Prostate gland (tissue), 2 donors: ENCODE measurements around the gene MBOAT1. TPM values are rescaled to one million over a fixed set of nuclear protein-coding genes. Genes with fewer than 3 reads are reported as not detected.

Experiments
- DNase-seq: peaks from one replicate; pipeline ENCODE4 v3.0.0-alpha.2; 2019; ENCODE audit warnings: low spot score
- H3K27ac ChIP-seq, 2 donors: fragments of 200-600 bp; sonication (generic); 2 replicates each; pipeline ENCODE4 v1.5.1; 2017 to 2019
- H3K27me3 ChIP-seq: fragments of 200-600 bp; sonication (generic); replicated peaks from 2 replicates; pipeline ENCODE4 v1.5.1; 2019; ENCODE audit not compliant: insufficient read depth
- H3K36me3 ChIP-seq, 2 donors: fragments of 200-600 bp; sonication (generic); 1 replicate in 1 of 2; 2 replicates in 1 of 2; pipeline versions ENCODE4 v1.5.1 to v1.8.1; 2017 to 2019
- H3K4me1 ChIP-seq: fragments of 200-600 bp; sonication (generic); replicated peaks from 2 replicates; pipeline ENCODE4 v1.5.1; 2019
- H3K4me3 ChIP-seq, 2 donors: fragments of 200-600 bp; sonication (generic); 2 replicates each; pipeline ENCODE4 v1.5.1; 2017 to 2019
- H3K9me3 ChIP-seq: fragments of 200-600 bp; sonication (generic); 2 replicates; pipeline ENCODE4 v1.5.1; 2017
- POLR2A ChIP-seq: fragments of 450-650 bp; IDR thresholded peaks from one replicate; pipeline ENCODE4 v1.6.1; 2016; ENCODE audit warnings: antibody characterized with exemption, mild to moderate bottlenecking
- POLR2AphosphoS5 ChIP-seq: sonication (generic); formaldehyde crosslinking; IDR thresholded peaks from one replicate; pipeline ENCODE4 v1.6.1; 2017; ENCODE audit warnings: antibody characterized with exemption
- WGBS: methylation state at CpG from one replicate; pipeline ENCODE4 v1.1.5; 2018; 5-methylcytosine and 5-hydroxymethylcytosine counted together
- intact Hi-C: fragments of 100-400 bp; cut with DNase I; formaldehyde crosslinking; loops from one replicate; pipeline ENCODE4 v1.14.2; 2022
- total RNA-seq, 2 donors: library from RNA; depleted of rRNA; stranded (reverse); fragments of >200 nt; gene quantifications; one replicate each; pipeline ENCODE4 v1.1.0, GENCODE V29; 2016
- TF ChIP-seq, protein P1 (sequence below), 4 experiments: fragments of 200-600 bp in 2 of 4; fragments of 450-650 bp in 2 of 4; sonication (generic) in 2 of 4; IDR thresholded peaks; 1 replicate in 3 of 4; 2 replicates in 1 of 4; pipeline ENCODE4 v1.5.1; 2016 to 2019; ENCODE audit warnings: antibody characterized with exemption in 4 of 4, mild to moderate bottlenecking in 2 of 4, moderate library complexity in 2 of 4

Gene MBOAT1
- total RNA-seq, 2 donors from 2014 or later, result 8.6 to 14.1 TPM

DNA sequence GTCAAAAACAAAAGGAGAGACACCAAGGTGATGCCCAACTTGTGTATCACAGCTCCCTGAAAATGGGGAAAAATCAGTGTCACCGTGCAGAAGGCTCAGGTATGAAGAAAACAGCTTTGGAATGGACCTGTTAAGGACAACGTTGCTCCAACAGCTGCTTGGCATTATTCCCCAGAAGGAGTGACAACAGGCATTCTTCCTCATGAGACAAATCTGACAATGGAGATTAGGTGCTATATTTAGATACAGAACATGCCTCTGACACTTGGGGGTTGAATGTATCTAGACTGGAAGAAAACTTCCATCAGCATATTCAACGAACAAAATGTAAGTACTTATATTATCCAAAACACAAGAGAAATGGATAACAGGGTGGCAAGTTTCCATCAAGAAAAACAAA is 87.7 kb downstream of the MBOAT1 start:
- Histone ChIP-seq H3K4me3 (no peak overlapping the region), H3K9me3 (no peaks in the 10 kb centered on the region), H3K4me1 (no peaks in the 10 kb centered on the region), H3K27me3 (no peaks in the 10 kb centered on the region), H3K36me3 (no peaks in the 10 kb centered on the region), H3K27ac (no peak overlapping the region)
- TF ChIP-seq POLR2AphosphoS5 (no peak), POLR2A (no peak)
- TF ChIP-seq, protein P1, sequence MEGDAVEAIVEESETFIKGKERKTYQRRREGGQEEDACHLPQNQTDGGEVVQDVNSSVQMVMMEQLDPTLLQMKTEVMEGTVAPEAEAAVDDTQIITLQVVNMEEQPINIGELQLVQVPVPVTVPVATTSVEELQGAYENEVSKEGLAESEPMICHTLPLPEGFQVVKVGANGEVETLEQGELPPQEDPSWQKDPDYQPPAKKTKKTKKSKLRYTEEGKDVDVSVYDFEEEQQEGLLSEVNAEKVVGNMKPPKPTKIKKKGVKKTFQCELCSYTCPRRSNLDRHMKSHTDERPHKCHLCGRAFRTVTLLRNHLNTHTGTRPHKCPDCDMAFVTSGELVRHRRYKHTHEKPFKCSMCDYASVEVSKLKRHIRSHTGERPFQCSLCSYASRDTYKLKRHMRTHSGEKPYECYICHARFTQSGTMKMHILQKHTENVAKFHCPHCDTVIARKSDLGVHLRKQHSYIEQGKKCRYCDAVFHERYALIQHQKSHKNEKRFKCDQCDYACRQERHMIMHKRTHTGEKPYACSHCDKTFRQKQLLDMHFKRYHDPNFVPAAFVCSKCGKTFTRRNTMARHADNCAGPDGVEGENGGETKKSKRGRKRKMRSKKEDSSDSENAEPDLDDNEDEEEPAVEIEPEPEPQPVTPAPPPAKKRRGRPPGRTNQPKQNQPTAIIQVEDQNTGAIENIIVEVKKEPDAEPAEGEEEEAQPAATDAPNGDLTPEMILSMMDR (IDR thresholded peaks at IDR 0.05), result no peak
- DNase-seq, result no peak
- WGBS, result 57% methylated on average over 3 of the region's 3 CpGs
- intact Hi-C loops, result no loop called here

DNA sequence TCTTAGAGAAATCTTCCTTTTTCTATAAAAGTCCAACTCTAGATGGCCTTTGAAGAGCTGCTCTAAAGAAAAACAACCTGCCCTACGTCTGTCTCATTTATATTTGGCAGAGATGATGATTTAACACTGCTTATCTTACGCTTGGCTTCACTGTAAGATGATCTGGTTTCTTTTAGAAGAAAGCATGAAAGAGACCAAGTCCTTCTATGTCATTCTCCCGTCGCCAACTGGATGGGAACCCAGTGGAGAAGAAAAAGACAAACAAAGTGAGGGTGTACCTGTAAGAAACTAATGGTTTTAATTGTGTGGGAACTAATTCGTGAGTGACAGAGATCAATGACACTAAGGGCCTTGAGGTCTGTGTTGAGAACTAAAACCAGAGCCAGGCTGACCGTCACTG is 92.8 kb downstream of the MBOAT1 start:
- no peak for DNase-seq
- intact Hi-C loops, result loop anchor here (10.0 kb wide), 1 partner anchor 285 kb away; the partner anchor contains the start of gene E2F3
- H3K27ac ChIP-seq, result no peak overlapping the region
- TF ChIP-seq POLR2AphosphoS5 (no peak), POLR2A (no peak)
- TF ChIP-seq, protein P1 (IDR thresholded peaks at IDR 0.05), result no peak
- WGBS, result 46% methylated on average over 6 of the region's 6 CpGs
- H3K9me3 ChIP-seq, result no peaks in the 10 kb centered on the region
- no peak overlapping the region for H3K4me3 ChIP-seq
- no peaks in the 10 kb centered on the region for H3K4me1 ChIP-seq
- no peaks in the 10 kb centered on the region for H3K27me3 ChIP-seq
- no peaks in the 10 kb centered on the region for H3K36me3 ChIP-seq

DNA sequence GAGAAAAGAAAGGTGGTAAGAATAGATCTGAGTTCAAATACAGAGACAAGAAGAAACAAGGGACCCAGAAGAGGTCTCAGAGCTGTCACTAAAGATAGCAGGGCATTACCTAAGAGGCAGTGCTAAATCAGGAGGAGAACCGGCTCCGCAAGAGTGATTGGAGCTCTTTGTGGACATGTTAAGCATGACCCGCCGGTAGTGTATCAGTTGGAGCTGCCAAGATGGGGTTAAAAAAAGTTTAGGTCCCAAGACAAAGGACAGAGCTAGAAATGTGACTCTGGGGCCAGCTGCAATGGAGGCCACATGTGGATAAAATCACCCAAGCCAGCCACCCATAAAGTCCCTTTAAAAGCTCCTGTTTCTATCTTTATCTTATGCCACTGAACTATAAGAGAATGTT is 93.4 kb downstream of the MBOAT1 start:
- TF ChIP-seq POLR2A, result no peak
- TF ChIP-seq, protein P1 (IDR thresholded peaks at IDR 0.05), result no peak
- TF ChIP-seq POLR2AphosphoS5, result no peak
- no peaks in the 10 kb centered on the region for H3K27me3 ChIP-seq
- WGBS, result 76% methylated on average over 4 of the region's 4 CpGs
- H3K4me1 ChIP-seq, result no peaks in the 10 kb centered on the region
- no peak overlapping the region for H3K27ac ChIP-seq
- no peak overlapping the region for H3K4me3 ChIP-seq
- no peak for DNase-seq
- no peaks in the 10 kb centered on the region for H3K9me3 ChIP-seq
- intact Hi-C loops, result loop anchor here (10.0 kb wide), 1 partner anchor 286 kb away; the partner anchor contains the start of gene E2F3
- H3K36me3 ChIP-seq, result no peaks in the 10 kb centered on the region

DNA sequence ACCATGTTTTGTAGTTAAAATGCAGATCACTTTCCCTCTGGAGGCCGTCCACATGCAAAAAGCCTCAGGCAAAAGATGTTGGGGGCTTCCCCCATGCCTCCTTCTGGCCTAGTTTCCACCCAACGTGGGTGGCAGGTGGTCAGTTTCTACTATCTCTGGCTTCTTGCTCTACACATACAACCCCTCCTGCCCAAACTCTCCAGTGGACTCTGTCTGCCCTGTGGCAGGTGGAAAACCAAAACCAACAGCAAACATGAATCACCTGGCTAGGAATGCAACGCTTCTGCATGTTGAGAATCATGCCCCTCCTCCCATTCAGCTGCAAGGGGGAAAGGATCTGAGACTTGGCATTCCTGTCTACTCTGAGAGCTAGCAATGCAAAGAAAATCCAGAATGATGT is 94.8 kb downstream of the MBOAT1 start:
- H3K27ac ChIP-seq, result no peak overlapping the region
- H3K4me3 ChIP-seq, result no peak overlapping the region
- H3K9me3 ChIP-seq, result no peaks in the 10 kb centered on the region
- TF ChIP-seq POLR2AphosphoS5 (no peak), POLR2A (no peak)
- TF ChIP-seq, protein P1 (IDR thresholded peaks at IDR 0.05), result no peak
- H3K27me3 ChIP-seq, result no peaks in the 10 kb centered on the region
- 51% methylated on average over 3 of the region's 3 CpGs for WGBS
- intact Hi-C loops, result loop anchor here (10.0 kb wide), 1 partner anchor 287 kb away; the partner anchor contains the start of gene E2F3
- H3K36me3 ChIP-seq, result no peaks in the 10 kb centered on the region
- no peak for DNase-seq
- H3K4me1 ChIP-seq, result no peaks in the 10 kb centered on the region

DNA sequence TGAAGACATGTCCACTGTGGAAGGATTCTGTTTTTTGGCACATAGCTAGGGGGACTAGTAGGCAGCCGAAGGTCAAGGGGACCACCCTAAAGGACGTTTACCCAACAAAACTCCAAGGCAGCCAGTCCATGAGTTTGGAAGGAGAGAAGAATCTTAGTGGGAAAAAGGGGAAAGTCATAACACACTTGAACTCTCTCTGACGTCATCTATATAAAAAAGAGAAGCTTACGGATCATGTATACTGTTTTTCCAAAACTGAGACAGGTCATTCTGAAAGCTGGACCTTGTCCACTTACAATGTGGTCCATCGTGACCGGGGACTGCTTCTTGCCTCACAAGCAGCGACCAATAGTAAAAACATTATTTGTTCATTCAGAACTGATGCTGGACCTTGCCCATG is 95.5 kb downstream of the MBOAT1 start:
- Histone ChIP-seq H3K4me3 (no peak overlapping the region), H3K9me3 (no peaks in the 10 kb centered on the region), H3K27me3 (no peaks in the 10 kb centered on the region), H3K4me1 (no peaks in the 10 kb centered on the region), H3K27ac (no peak overlapping the region), H3K36me3 (no peaks in the 10 kb centered on the region)
- DNase-seq, result no peak
- TF ChIP-seq POLR2A (no peak), POLR2AphosphoS5 (no peak)
- TF ChIP-seq, protein P1 (IDR thresholded peaks at IDR 0.05), result no peak
- intact Hi-C loops, result loop anchor here (10.0 kb wide), 1 partner anchor 288 kb away; the partner anchor contains the start of gene E2F3
- 85% methylated on average over 7 of the region's 7 CpGs for WGBS
